Pancreas (tissue), 10 donors: ENCODE results near the gene ECHDC3. TPM values are rescaled to one million over a fixed set of nuclear protein-coding genes. Genes with fewer than 3 reads are reported as not detected.

Source experiments
- ATAC-seq, 4 donors: fragments of 200-7000 bp; cut with Tn5 transposase; one replicate each; pipeline versions ENCODE4 v1.8.0 to v1.9.1; 2020; ENCODE audit warnings: mild to moderate bottlenecking in 4 of 4, moderate library complexity in 4 of 4
- DNase-seq, 6 donors: peaks; one replicate each; pipeline ENCODE4 v3.0.0-alpha.2; 2020
- FAIRE-seq: peaks from 2 replicates; lab custom pipeline; 2012; peaks lifted over from hg19 to GRCh38; lab: Jason Lieb, UNC
- H3K27ac ChIP-seq, 4 donors: fragments of 200-600 bp; sonication (generic); 1 replicate in 3 of 4; 2 replicates in 1 of 4; pipeline versions ENCODE4 v1.5.0 to v1.8.0; 2020
- H3K27me3 ChIP-seq, 4 donors: fragments of 200-600 bp; one replicate each; pipeline ENCODE4 v1.8.0; 2021
- H3K36me3 ChIP-seq, 3 donors: fragments of 200-600 bp; sonication (generic) in 1 of 3; one replicate each; pipeline versions ENCODE4 v1.5.0 to v1.8.0; 2020 to 2021
- H3K4me1 ChIP-seq, 3 donors: fragments of 200-600 bp; one replicate each; pipeline ENCODE4 v1.8.0; 2021
- H3K4me3 ChIP-seq, 4 donors: fragments of 200-600 bp; sonication (generic) in 2 of 4; one replicate each; pipeline versions ENCODE4 v1.5.0 to v1.8.0; 2020 to 2021
- H3K9me3 ChIP-seq, 4 donors: fragments of 200-600 bp; one replicate each; pipeline ENCODE4 v1.8.0; 2021
- WGBS, 2 donors: extraction: QIAGEN DNeasy Blood & Tissue Kit; methylation state at CpG; one replicate each; pipeline ENCODE4 v1.1.7; 2013; 5-methylcytosine and 5-hydroxymethylcytosine counted together
- intact Hi-C, 3 donors: fragments of 100-400 bp; cut with DNase I; formaldehyde crosslinking; loops; one replicate each; pipeline versions ENCODE4 v1.11.1 to v1.14.2; 2022
- polyA plus RNA-seq, 2 donors: library from polyadenylated mRNA; stranded (reverse); fragments of 200-250 nt; gene quantifications; one replicate each; pipeline ENCODE4 v1.2.3, GENCODE V29; 2013
- total RNA-seq, 6 donors: library from RNA; stranded (reverse); fragmentation: NEBNext Ultra II Directional in 4 of 6; extraction: Animal tissue kit (Norgen Biotek cat#: 25700) in 4 of 6; gene quantifications; one replicate each; pipeline versions ENCODE4 v1.2.1 to v1.2.4, GENCODE V29; 2021 to 2023
- TF ChIP-seq, protein P1 (sequence below), 4 donors: fragments of 200-600 bp; sonication (generic) in 3 of 4; IDR thresholded peaks; one replicate each; pipeline versions ENCODE4 v1.5.0 to v1.8.0; 2021; ENCODE audit warnings: antibody characterized with exemption in 4 of 4
- donor health status: healthy with polysubstance abuse.
- donor health status: DM: no; HTN: no; CAD: no; lungs with moderate emphysema.
- donor health status: DM: no; HTN: no; CAD: no.
- donor health status: control.
- donor health status: control.
- donor health status: Bipolar disorder and iron deficiency.
- donor health status: DM: yes; HTN: yes; CAD: no.
- donor health status: DM: no; HTN: no; CAD: no.
- donor health status: DM: no; HTN: no; CAD: no.
- donor health status: DM: yes; HTN: yes; CAD: no.

The ECHDC3 gene
- total and polyA plus RNA-seq, 8 donors: 9.7 to 19.6 (median 16.6) TPM

GRCh38 chr10:11808808-11809207 lies 66.6 kb downstream of the ECHDC3 start:
- H3K27ac ChIP-seq: no peak overlapping the region
- H3K36me3 ChIP-seq: no peaks in the 10 kb centered on the region
- no peaks in the 10 kb centered on the region for H3K27me3 ChIP-seq
- H3K4me3 ChIP-seq: no peak overlapping the region
- no peak for ATAC-seq
- FAIRE-seq: no peak
- WGBS, 2 donors: 93 to 94% methylated on average over 5 of the region's 5 CpGs
- TF ChIP-seq, protein P1, sequence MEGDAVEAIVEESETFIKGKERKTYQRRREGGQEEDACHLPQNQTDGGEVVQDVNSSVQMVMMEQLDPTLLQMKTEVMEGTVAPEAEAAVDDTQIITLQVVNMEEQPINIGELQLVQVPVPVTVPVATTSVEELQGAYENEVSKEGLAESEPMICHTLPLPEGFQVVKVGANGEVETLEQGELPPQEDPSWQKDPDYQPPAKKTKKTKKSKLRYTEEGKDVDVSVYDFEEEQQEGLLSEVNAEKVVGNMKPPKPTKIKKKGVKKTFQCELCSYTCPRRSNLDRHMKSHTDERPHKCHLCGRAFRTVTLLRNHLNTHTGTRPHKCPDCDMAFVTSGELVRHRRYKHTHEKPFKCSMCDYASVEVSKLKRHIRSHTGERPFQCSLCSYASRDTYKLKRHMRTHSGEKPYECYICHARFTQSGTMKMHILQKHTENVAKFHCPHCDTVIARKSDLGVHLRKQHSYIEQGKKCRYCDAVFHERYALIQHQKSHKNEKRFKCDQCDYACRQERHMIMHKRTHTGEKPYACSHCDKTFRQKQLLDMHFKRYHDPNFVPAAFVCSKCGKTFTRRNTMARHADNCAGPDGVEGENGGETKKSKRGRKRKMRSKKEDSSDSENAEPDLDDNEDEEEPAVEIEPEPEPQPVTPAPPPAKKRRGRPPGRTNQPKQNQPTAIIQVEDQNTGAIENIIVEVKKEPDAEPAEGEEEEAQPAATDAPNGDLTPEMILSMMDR (IDR thresholded peaks at IDR 0.05): no peak
- H3K9me3 ChIP-seq: no peaks in the 10 kb centered on the region
- intact Hi-C loops: no loop called here
- no peaks in the 10 kb centered on the region for H3K4me1 ChIP-seq
- no peak for DNase-seq

GRCh38 chr10:11810313-11810766 lies 68.2 kb downstream of the ECHDC3 start:
- 59 to 62% methylated on average over 13 of the region's 13 CpGs for WGBS, 2 donors
- H3K4me1 ChIP-seq: no peaks in the 10 kb centered on the region
- no peaks in the 10 kb centered on the region for H3K9me3 ChIP-seq
- no peak overlapping the region for H3K27ac ChIP-seq
- H3K36me3 ChIP-seq: no peaks in the 10 kb centered on the region
- H3K4me3 ChIP-seq: no peak overlapping the region
- TF ChIP-seq, protein P1 (IDR thresholded peaks at IDR 0.05): no peak
- no peak for ATAC-seq
- intact Hi-C loops: no loop called here
- no peak for DNase-seq
- no peak for FAIRE-seq
- no peaks in the 10 kb centered on the region for H3K27me3 ChIP-seq

DNA sequence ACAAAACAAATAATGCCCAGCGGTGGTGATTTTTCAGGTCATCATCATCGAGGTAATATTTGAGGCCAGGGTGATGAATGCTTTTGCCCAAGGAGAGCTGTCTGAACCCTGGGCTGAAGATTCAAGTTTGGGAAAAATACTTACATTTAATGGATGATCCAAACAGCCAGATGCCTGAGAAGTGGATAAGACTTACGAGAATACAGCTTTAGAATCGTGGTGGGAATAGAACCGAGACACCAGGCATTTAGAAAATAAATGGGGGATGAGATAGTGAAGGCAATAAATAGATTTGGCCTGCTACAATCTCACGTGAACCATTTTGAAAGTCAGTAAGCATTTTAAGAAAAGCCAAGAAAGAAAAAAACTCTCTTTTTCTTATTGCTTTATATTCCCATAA lies 68.8 kb downstream of the ECHDC3 start:
- no peaks in the 10 kb centered on the region for H3K36me3 ChIP-seq
- intact Hi-C loops: no loop called here
- TF ChIP-seq, protein P1 (IDR thresholded peaks at IDR 0.05): no peak
- no peaks in the 10 kb centered on the region for H3K9me3 ChIP-seq
- H3K4me3 ChIP-seq: no peak overlapping the region
- DNase-seq: no peak
- WGBS, 2 donors: 71 to 73% methylated on average over 6 of the region's 6 CpGs
- H3K27ac ChIP-seq: no peak overlapping the region
- no peak for ATAC-seq
- H3K27me3 ChIP-seq: no peaks in the 10 kb centered on the region
- H3K4me1 ChIP-seq: no peaks in the 10 kb centered on the region
- FAIRE-seq: no peak

DNA sequence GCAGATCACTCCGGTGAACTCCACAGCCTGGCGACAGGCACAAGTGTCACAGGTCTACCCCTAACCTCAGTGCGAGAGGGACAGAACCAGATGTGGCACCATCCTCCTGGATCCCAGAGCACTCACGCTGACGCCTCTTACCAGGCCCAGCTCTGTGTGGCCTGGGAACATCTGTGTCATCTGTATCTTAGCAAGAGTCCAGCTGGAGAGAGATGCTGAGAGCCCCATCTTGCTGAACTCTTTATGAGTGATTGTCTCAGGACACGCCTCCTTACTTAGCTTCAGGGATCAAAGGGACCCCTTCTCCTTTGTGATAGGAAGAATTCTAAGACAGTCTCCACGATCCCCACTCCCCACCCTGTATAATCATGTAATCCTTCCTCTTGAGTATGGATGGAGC lies 71.0 kb downstream of the ECHDC3 start:
- H3K36me3 ChIP-seq: no peaks in the 10 kb centered on the region
- no peaks in the 10 kb centered on the region for H3K9me3 ChIP-seq
- H3K27me3 ChIP-seq: no peaks in the 10 kb centered on the region
- DNase-seq (no peak), FAIRE-seq (no peak), ATAC-seq (no peak)
- 81 to 86% methylated on average over 7 of the region's 7 CpGs for WGBS, 2 donors
- H3K27ac ChIP-seq: no peak overlapping the region
- TF ChIP-seq, protein P1 (IDR thresholded peaks at IDR 0.05): no peak
- no peaks in the 10 kb centered on the region for H3K4me1 ChIP-seq
- intact Hi-C loops: no loop called here
- H3K4me3 ChIP-seq: no peak overlapping the region

Other genes starting within 250 kb of the ECHDC3 start
- 10 to 100 TPM in 1 of 6 donors, 1 to 10 TPM in 5; 4.2 to 10.4 (median 6.0) TPM for gene USP6NL, start 130.7 kb upstream of the ECHDC3 start, total RNA-seq
- 1 to 10 TPM; 2.2 to 3.8 TPM for gene USP6NL, start 130.7 kb upstream of the ECHDC3 start, polyA plus RNA-seq
- 10 to 100 TPM in 3 of 6 donors, 1 to 10 TPM in 3; 5.7 to 21.2 (median 11.1) TPM for gene PROSER2, start 81.0 kb downstream of the ECHDC3 start, total RNA-seq
- gene PROSER2, start 81.0 kb downstream of the ECHDC3 start, polyA plus RNA-seq: 10 to 100 TPM in 1 of 2 donors, 1 to 10 TPM in 1; 8.1 to 12.4 TPM